HG03558 (cell line): ENCODE data around the gene HOXD4.

Source experiments
- ATAC-seq: cut with Tn5 transposase; IDR thresholded peaks from one replicate; pipeline ENCODE4 v1.9.1; 2021; ENCODE audit warnings: moderate number of reproducible peaks; ENCODE audit not compliant: unreplicated experiment; ENCODE audit errors: extremely low read depth

HOXD4 gene

GRCh38 chr2:176151442-176152287 is at the start of gene HOXD4:
TSS of gene HOXD4 (plus strand) at chr2:176151550. CDS start at chr2:176151634, 84 bp downstream.
- ATAC-seq: no peak

DNA sequence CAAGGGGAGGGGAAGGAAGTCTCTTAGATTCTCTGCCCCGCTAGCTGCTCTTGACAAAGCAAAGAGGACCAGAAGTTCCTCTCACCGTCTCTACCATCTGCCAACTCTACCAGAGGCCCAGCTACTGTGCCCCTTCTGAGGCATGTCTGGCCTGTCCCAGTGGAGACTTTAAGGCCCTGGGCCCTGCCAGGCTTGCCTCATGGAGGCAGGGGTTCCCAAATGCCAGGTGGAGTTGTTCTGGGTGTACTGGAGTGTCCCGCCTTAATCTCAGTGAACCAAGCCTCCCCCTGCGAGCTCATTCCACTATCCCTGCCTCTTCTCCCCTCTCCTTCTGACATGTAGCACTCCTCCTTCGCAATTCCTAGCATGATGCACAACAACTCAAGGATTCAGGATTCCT is 49.5 kb upstream of the HOXD4 start:
- ATAC-seq: no peak

- ATAC-seq: no peak
Measured at GRCh38 chr2:176102309-176102866, 49.0 kb upstream of the HOXD4 start.

DNA sequence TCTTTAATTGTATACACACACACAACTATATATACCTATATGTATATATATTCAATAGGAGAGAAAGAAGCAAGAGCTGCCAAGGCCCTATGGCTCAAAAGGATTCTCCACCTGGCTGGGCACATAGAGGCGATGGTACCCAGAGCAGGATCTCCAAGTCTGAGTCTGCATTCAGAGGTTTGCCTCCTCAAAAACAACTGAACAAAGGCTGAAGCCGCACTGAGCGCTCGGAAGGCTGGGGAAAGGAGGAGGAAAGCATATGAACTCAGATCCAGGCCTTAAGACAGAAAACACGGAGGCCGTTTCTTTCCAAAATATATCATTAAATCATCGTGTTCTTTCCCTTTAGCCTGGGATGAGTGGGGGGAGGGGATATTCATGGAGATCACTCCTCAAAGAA is 48.2 kb upstream of the HOXD4 start:
- no peak for ATAC-seq

- no peak for ATAC-seq
Measured at GRCh38 chr2:176103742-176104315, 47.5 kb upstream of the HOXD4 start.

DNA sequence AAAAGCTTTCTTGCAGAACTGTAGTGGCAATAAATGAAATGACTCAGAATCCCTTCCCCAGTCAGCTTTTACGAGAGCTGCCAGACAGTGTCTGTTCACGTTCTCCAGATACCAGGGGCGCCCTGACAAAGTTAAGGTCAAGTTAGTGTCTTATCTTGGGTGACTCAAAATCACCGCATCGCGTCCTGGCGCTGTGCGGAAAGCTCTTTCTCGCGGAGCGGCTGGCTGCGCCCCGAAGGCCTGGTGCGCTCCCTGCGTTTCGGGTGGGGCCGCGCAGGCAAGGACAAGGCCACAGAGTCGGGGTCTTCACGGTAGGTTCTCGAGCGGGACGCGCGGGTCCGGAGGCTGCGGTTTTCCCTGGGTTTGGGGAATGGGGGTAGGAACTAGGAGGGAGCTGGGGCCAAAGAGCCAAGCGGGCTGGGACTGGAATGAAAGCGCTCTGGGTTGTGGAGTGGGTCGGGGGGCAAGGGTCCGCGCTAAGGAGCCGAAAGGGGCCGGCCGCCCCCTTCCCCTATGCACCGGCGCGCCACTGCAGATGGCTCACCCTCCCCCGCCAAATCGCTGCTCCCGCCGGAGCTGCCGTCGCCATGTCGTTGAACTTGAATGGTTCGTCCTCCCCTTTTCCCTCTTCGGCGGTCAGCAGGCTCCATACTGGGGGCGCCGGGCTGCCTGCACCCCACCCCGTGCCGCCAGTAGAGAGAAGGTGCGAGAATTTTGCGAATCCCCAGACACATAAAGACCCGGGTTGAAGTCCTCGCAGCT is 46.9 kb upstream of the HOXD4 start:
- ATAC-seq: no peak

- ATAC-seq: no peak
Measured at GRCh38 chr2:176105078-176105729, 46.1 kb upstream of the HOXD4 start.

GRCh38 chr2:176105730-176106580 is 45.4 kb upstream of the HOXD4 start:
- no peak for ATAC-seq

- no peak for ATAC-seq
Measured at GRCh38 chr2:176106581-176107539, 44.5 kb upstream of the HOXD4 start, which contains the start of gene HOXD11. TSS of gene HOXD11 (plus strand) at chr2:176107280. CDS start at chr2:176107356, 76 bp downstream.

- no peak for ATAC-seq
Measured at GRCh38 chr2:176107731-176108181, 43.6 kb upstream of the HOXD4 start.

DNA sequence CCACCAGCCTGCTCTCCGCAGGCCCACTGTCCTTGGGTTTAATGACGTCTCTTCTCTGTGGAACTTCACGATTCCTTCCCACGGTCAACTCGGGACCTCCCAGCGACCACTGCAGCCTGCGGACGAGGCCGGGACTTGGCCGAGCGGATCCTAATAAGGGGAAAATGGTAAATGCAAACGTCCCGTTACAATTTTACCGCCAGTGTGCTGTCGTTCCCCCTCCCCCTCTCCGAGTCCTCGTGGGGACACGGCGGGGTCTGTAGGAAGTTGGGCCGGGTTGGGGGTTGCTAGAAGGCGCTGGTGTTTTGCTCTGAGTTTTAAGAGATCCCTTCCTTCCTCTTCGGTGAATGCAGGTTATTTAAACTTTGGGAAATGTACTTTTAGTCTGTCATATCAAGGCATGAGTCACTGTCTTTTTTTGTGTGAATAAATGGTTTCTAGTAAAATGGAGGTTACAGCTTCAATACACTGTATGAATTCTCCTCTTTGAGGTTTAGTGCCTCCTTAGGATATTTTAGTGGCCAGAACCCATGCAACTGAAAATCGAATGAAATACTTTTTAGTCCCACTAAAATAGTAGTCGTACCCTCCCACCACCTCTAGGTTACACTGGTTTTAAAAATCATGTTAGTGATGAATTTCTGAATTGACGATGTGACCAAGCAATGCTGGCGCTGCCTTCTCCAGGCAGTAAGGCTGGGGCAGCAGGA is 42.0 kb upstream of the HOXD4 start:
- ATAC-seq: no peak

GRCh38 chr2:176109946-176110345 is 41.4 kb upstream of the HOXD4 start:
- no peak for ATAC-seq

DNA sequence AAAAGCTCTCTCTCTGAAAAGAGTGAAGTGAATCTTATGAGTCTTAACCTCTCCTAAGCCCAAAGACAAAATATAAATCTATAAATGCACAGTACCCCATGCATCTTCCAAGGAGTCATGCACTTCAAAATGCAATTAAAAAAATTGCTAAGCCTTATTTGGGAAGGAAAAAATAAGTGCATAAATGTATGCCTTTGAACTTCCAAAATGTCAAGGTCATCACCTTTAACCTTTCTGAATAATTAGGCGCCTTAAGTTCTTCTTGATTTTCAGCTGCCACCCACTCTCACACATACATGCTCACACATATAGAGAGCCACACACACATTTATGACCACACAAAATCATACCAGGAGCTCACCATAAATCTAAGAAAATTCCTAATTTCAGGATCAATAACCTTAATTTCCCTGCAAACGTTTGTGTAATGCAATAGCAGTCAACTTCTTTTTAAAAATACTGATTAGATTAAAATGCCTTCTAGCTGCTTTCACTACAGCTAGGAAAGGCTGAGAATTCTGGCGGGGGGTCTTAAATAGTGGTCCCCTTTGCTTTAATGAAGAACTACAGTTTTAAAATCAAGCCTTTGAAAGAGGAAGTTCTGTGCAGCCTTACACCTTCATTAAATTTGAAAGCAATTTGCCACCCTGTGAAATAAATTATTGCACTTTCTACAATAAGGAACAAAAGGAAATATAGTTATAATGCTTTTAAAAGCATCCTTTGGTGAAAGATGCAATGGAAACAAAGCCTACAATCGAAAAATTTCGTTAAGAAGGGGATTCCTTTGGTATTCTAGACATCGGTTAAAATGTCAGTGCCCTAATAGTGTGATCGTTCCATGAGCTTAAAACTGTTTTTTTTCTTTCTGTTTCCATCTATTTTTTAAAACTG is 40.7 kb upstream of the HOXD4 start:
- ATAC-seq: no peak

DNA sequence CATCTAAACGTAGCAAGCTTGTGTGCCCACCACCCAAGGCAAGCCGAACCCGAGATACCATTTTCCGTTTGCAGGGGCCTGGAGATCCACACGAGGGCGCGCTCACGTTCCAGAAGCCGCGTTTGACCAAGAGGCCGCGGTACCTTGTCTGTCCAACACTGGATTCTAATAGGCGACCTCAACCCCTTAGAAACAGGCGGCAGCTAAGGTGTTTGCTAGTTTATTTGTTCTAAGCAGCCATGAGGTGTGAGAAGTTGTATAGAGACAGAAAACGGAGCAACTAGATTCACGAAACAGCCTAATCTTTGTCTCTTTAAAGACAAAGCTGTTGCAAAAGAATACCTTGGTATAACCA is 40.1 kb upstream of the HOXD4 start:
- no peak for ATAC-seq

- no peak for ATAC-seq
Measured at GRCh38 chr2:176111846-176112374, 39.4 kb upstream of the HOXD4 start.
